ENCODE data around the gene RDH5. TPM values are rescaled to one million over a fixed set of nuclear protein-coding genes. Genes with fewer than 3 reads are reported as not detected.
A peak's percentile ranks its signal among the peaks of the same experiment; 100 is the strongest.

RDH5 gene
- total RNA-seq, 1 donor from 2014 or later = 7.1 TPM

DNA sequence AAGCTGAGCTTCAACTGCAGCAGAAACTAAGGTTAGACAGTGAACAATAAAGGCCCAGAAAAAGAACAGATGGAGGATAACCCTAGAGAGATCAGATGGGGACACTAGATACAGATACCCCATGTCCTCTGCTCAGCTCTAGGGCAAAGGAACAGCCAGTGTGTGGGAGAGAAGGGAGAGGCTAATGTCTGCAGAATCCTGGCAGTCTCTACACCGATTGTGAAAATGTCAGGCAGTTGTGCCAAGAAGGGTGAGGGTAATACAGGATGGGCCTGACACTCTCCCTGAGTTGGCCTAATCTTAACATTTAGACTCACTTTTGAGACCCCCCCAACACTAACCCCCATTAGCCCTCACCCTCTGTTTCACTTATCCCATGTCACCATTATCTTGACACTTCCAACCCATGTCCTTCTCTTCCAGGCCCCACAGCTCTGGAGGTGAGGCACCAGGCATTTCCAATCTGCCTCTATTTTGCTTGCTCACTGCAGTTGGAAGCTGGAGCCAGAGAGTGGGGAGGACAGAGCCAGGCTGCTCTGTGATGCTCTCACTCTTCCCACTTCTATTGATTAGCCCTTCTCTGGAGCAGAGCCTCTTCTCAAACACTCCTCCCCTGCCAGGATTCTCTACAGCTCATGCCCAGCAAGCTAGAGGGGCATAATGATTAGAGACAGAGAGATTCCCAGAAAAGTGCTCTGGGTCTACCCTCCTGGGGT is 7.3 kb upstream of the RDH5 start:
- Mint-ChIP-seq H3K9me3 (no peaks in the 10 kb centered on the region), H3K27ac (no peak overlapping the region), H3K4me1 (peaks cover 33% of the 10 kb centered on the region), H3K36me3 (ENCODE audit: low read depth) (peaks cover 2% of the 10 kb centered on the region), H3K4me3 (no peak overlapping the region), H3K27me3 (peaks cover 41% of the 10 kb centered on the region)
- intact Hi-C loops (cut with micrococcal nuclease) = no loop called here
- DNase-seq = no peak

GRCh38 chr12:55713721-55714120 is 6.5 kb upstream of the RDH5 start:
- Mint-ChIP-seq H3K4me1 (peaks cover 31% of the 10 kb centered on the region), H3K27ac (no peak overlapping the region), H3K36me3 (ENCODE audit: low read depth) (peaks cover 2% of the 10 kb centered on the region), H3K9me3 (no peaks in the 10 kb centered on the region), H3K27me3 (peaks cover 34% of the 10 kb centered on the region), H3K4me3 (no peak overlapping the region)
- intact Hi-C loops (cut with micrococcal nuclease) = no loop called here
- no peak for DNase-seq

GRCh38 chr12:55715169-55715764 is 4.9 kb upstream of the RDH5 start:
- Mint-ChIP-seq H3K36me3 (ENCODE audit: low read depth) (peaks cover 4% of the 10 kb centered on the region), H3K4me3 (peak overlapping the region; percentile 98), H3K27ac (peak overlapping the region; percentile 98), H3K4me1 (peaks cover 27% of the 10 kb centered on the region), H3K9me3 (no peaks in the 10 kb centered on the region), H3K27me3 (peaks cover 20% of the 10 kb centered on the region)
- no peak for DNase-seq
- intact Hi-C loops (cut with micrococcal nuclease) = no loop called here

GRCh38 chr12:55715833-55716581 is 4.2 kb upstream of the RDH5 start, which contains the start of gene BLOC1S1:
Gene BLOC1S1, plus strand, starts transcription at chr12:55716046. Its CDS starts 6 bp downstream, at chr12:55716052.
- intact Hi-C loops (cut with micrococcal nuclease) = loop anchor here (1.0 kb wide), 4 partner anchors 9 to 388 kb away; partner anchors contain the start of genes CD63, ITGA7, PA2G4 and PYM1
- DNase-seq = peak; percentile 98
- peak within 1 kb of the TSS; percentile 98 for H3K27ac Mint-ChIP-seq
- H3K4me3 Mint-ChIP-seq = peak within 1 kb of the TSS; percentile 98
- H3K4me1 Mint-ChIP-seq = peaks cover 27% of the 10 kb centered on the region
- H3K27me3 Mint-ChIP-seq = peaks cover 15% of the 10 kb centered on the region
- H3K9me3 Mint-ChIP-seq = no peaks in the 10 kb centered on the region
- H3K36me3 Mint-ChIP-seq (ENCODE audit: low read depth) = peaks cover 4% of the 10 kb centered on the region

DNA sequence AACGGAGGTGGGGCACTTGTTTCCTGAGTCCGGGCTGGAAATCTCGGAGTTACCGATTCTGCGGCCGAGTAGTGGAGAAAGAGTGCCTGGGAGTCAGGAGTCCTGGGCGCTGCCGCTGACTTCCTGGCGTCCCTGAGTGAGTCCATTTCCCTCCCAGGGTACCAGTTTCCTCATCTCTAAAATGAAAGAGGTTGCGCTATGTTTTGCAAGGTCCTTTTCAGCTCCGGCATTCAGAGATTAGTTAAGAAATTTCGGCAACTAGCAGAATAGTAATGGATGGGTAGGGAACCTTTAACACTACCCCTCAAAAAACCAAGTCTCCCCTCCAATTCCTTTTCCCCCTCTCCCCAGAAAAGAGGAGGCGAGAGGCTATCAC is 3.6 kb upstream of the RDH5 start:
- peaks cover 27% of the 10 kb centered on the region for H3K4me1 Mint-ChIP-seq
- H3K4me3 Mint-ChIP-seq = peak overlapping the region; percentile 98
- peaks cover 4% of the 10 kb centered on the region for H3K36me3 Mint-ChIP-seq (ENCODE audit: low read depth)
- peaks cover 14% of the 10 kb centered on the region for H3K27me3 Mint-ChIP-seq
- DNase-seq = no peak
- intact Hi-C loops (cut with micrococcal nuclease) = loop anchor here (1.0 kb wide), 4 partner anchors 9 to 388 kb away; partner anchors contain the start of genes CD63, ITGA7, PA2G4 and PYM1
- no peaks in the 10 kb centered on the region for H3K9me3 Mint-ChIP-seq
- H3K27ac Mint-ChIP-seq = peak overlapping the region; percentile 98

- intact Hi-C loops (cut with micrococcal nuclease) = no loop called here
- peak overlapping the region; percentile 98 for H3K27ac Mint-ChIP-seq
- peaks cover 6% of the 10 kb centered on the region for H3K36me3 Mint-ChIP-seq (ENCODE audit: low read depth)
- H3K4me3 Mint-ChIP-seq = peak overlapping the region; percentile 98
- DNase-seq = no peak
- H3K4me1 Mint-ChIP-seq = peaks cover 27% of the 10 kb centered on the region
- no peaks in the 10 kb centered on the region for H3K9me3 Mint-ChIP-seq
- H3K27me3 Mint-ChIP-seq = peaks cover 8% of the 10 kb centered on the region
Measured at GRCh38 chr12:55717011-55718007, 2.9 kb upstream of the RDH5 start.

DNA sequence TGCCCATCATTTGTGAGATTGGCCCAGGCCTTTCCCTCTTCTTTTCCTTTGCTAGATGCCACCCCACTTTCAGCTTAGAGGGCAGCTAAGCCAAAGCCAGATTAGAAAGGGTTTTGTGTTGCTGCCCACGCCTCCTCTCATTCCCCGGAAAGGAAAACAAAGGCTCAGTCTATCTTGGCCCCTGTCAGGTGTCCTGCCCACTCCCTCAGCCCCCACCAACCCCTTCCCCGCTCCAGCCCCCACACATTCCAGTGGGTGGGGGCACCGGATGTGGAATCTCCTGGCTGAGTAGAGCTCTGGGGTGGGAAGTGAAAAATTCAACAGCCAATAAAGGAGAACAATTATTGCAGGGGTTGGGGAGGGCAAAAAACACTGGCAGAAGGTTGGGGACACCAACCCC is 2.2 kb upstream of the RDH5 start:
- DNase-seq = no peak
- intact Hi-C loops (cut with micrococcal nuclease) = no loop called here
- Mint-ChIP-seq H3K27ac (no peak overlapping the region), H3K36me3 (ENCODE audit: low read depth) (peaks cover 6% of the 10 kb centered on the region), H3K4me1 (peaks cover 27% of the 10 kb centered on the region), H3K27me3 (peaks cover 4% of the 10 kb centered on the region), H3K9me3 (no peaks in the 10 kb centered on the region), H3K4me3 (peak overlapping the region; percentile 98)

DNA sequence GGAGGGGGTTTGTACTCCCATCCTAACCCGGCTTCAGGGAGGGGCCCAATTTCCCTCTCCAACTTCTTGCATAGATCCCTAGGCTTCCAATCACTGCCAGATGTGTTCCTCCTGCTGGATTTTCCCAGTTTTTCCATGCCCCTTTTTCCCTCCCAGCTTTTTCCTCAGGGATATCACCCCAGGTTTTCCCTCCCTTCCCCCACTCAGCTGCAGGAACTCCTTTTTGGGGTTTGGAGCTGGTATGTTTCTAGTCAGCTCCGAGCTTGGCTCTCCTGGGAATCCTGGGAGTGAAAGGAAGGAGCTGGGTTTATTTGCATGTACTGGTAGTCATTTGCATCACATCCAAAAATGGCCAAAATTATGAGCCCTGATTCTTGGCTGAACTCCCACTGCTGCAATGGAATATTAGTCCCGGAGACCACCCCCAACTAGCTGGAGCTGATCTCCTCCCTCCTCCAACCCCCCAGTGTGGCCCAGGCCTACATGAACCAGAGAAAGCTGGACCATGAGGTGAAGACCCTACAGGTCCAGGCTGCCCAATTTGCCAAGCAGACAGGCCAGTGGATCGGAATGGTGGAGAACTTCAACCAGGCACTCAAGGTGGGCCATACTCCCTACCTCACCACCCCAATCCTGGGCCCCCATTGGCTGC is 1.4 kb upstream of the RDH5 start:
- intact Hi-C loops (cut with micrococcal nuclease) = no loop called here
- Mint-ChIP-seq H3K27me3 (no peaks in the 10 kb centered on the region), H3K9me3 (no peaks in the 10 kb centered on the region), H3K36me3 (ENCODE audit: low read depth) (peaks cover 8% of the 10 kb centered on the region), H3K4me3 (no peak overlapping the region), H3K4me1 (peaks cover 27% of the 10 kb centered on the region), H3K27ac (peak overlapping the region; percentile 29)
- DNase-seq = no peak

GRCh38 chr12:55719371-55719770 is 822 bp upstream of the RDH5 start:
- H3K27ac Mint-ChIP-seq = no peak overlapping the region
- no peaks in the 10 kb centered on the region for H3K27me3 Mint-ChIP-seq
- no peaks in the 10 kb centered on the region for H3K9me3 Mint-ChIP-seq
- DNase-seq = no peak
- peaks cover 27% of the 10 kb centered on the region for H3K4me1 Mint-ChIP-seq
- H3K36me3 Mint-ChIP-seq (ENCODE audit: low read depth) = peaks cover 8% of the 10 kb centered on the region
- no peak overlapping the region for H3K4me3 Mint-ChIP-seq
- intact Hi-C loops (cut with micrococcal nuclease) = no loop called here

DNA sequence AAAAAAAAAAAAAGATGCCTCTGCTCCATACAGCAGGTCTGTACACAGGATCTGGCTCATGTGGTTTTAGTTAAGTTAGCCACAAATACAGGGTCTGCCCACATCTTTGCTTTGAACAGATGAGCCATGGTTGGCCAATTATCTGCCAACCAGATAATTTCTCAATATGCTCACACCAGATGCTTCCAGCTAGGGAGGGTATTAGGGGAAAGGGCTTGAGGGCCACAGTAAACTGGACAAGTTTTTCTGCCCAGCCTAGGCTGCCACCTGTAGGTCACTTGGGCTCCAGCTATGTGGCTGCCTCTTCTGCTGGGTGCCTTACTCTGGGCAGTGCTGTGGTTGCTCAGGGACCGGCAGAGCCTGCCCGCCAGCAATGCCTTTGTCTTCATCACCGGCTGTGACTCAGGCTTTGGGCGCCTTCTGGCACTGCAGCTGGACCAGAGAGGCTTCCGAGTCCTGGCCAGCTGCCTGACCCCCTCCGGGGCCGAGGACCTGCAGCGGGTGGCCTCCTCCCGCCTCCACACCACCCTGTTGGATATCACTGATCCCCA is 776 bp downstream of the RDH5 start:
- intact Hi-C loops (cut with micrococcal nuclease) = no loop called here
- Mint-ChIP-seq H3K9me3 (no peaks in the 10 kb centered on the region), H3K4me1 (peaks cover 24% of the 10 kb centered on the region), H3K4me3 (no peak overlapping the region), H3K36me3 (ENCODE audit: low read depth) (peaks cover 16% of the 10 kb centered on the region), H3K27ac (no peak overlapping the region), H3K27me3 (no peaks in the 10 kb centered on the region)
- no peak for DNase-seq

- Mint-ChIP-seq H3K36me3 (ENCODE audit: low read depth) (peaks cover 21% of the 10 kb centered on the region), H3K4me1 (peaks cover 27% of the 10 kb centered on the region), H3K27ac (no peak overlapping the region), H3K4me3 (no peak overlapping the region), H3K9me3 (no peaks in the 10 kb centered on the region), H3K27me3 (no peaks in the 10 kb centered on the region)
- no peak for DNase-seq
- intact Hi-C loops (cut with micrococcal nuclease) = no loop called here
Measured at GRCh38 chr12:55721601-55722213, 1.5 kb downstream of the RDH5 start.

- DNase-seq = no peak
- Mint-ChIP-seq H3K4me3 (no peak overlapping the region), H3K36me3 (ENCODE audit: low read depth) (peaks cover 29% of the 10 kb centered on the region), H3K9me3 (no peaks in the 10 kb centered on the region), H3K4me1 (peaks cover 27% of the 10 kb centered on the region), H3K27me3 (no peaks in the 10 kb centered on the region), H3K27ac (no peak overlapping the region)
- intact Hi-C loops (cut with micrococcal nuclease) = no loop called here
Measured at GRCh38 chr12:55722948-55723347, 2.8 kb downstream of the RDH5 start.
